Activated T-cell treated with anti-CD3 and anti-CD28 coated beads, Interleukin-2, amount 50 U/mL, for 48 hours (primary cell): ENCODE measurements around the gene KDM2B.
A peak's percentile ranks its signal among the peaks of the same experiment; 100 is the strongest.
"Not testable (repeated sequence)": the region's sequence is repeated elsewhere in the genome, so short reads cannot be mapped to it uniquely, and the experiment has no call there.

ENCODE experiments used
- DNase-seq, 2 experiments: peaks; one replicate each; pipeline ENCODE4 v3.0.0-alpha.2; 2020

Gene KDM2B

GRCh38 chr12:121495746-121496145 is 85.1 kb downstream of the KDM2B start:
- no peak for DNase-seq

- peak; percentile 71 to 74 for DNase-seq
Observed at GRCh38 chr12:121494093-121494787, 86.6 kb downstream of the KDM2B start.

- no peak for DNase-seq
Observed at GRCh38 chr12:121490401-121491281, 90.2 kb downstream of the KDM2B start.

GRCh38 chr12:121489874-121490273 is 90.9 kb downstream of the KDM2B start:
- no peak for DNase-seq

- no peak for DNase-seq
Observed at GRCh38 chr12:121484967-121485366, 95.9 kb downstream of the KDM2B start.

GRCh38 chr12:121484564-121484963 is 96.3 kb downstream of the KDM2B start:
- not testable (repeated sequence) for DNase-seq

- DNase-seq = no peak
Observed at GRCh38 chr12:121483949-121484348, 96.9 kb downstream of the KDM2B start.

- no peak for DNase-seq
Observed at GRCh38 chr12:121476477-121476876, 104.3 kb downstream of the KDM2B start.

- no peak for DNase-seq
Observed at GRCh38 chr12:121475279-121475678, 105.5 kb downstream of the KDM2B start.

GRCh38 chr12:121472150-121472905 is 108.5 kb downstream of the KDM2B start:
- DNase-seq = no peak

GRCh38 chr12:121470751-121471150 is 110.1 kb downstream of the KDM2B start:
- no peak for DNase-seq

- DNase-seq = no peak
Observed at GRCh38 chr12:121468499-121468801, 112.4 kb downstream of the KDM2B start.

GRCh38 chr12:121467638-121468498 is 113.0 kb downstream of the KDM2B start:
- DNase-seq = no peak

- peak; percentile 91 to 93 for DNase-seq
Observed at GRCh38 chr12:121466794-121467637, 113.8 kb downstream of the KDM2B start.

- DNase-seq = peak; percentile 62 to 70
Observed at GRCh38 chr12:121465921-121466793, 114.7 kb downstream of the KDM2B start.

GRCh38 chr12:121464331-121464730 is 116.5 kb downstream of the KDM2B start:
- no peak for DNase-seq

- DNase-seq = peak in 1 of 2 experiments; percentile 33
Observed at GRCh38 chr12:121461048-121461447, 119.8 kb downstream of the KDM2B start.

- no peak for DNase-seq
Observed at GRCh38 chr12:121456551-121456950, 124.3 kb downstream of the KDM2B start.

GRCh38 chr12:121455766-121456420 is 124.9 kb downstream of the KDM2B start:
- no peak for DNase-seq

- no peak for DNase-seq
Observed at GRCh38 chr12:121454921-121455320, 125.9 kb downstream of the KDM2B start.
